Superior temporal gyrus (tissue), 1 donor: ENCODE data around the gene NPAS3.

Experiments used
- DNase-seq: peaks from one replicate; pipeline ENCODE4 v3.0.0-alpha.2; 2016; ENCODE audit errors: extremely low spot score

Gene NPAS3

GRCh38 chr14:33553706-33554278, 615.1 kb downstream of the NPAS3 start:
- no peak for DNase-seq

GRCh38 chr14:33554988-33555387, 616.3 kb downstream of the NPAS3 start:
- DNase-seq, result peak; percentile 32

GRCh38 chr14:33555710-33556350, 617.2 kb downstream of the NPAS3 start:
- DNase-seq, result no peak

- DNase-seq, result no peak
Measured at GRCh38 chr14:33556382-33557121, 617.9 kb downstream of the NPAS3 start.

GRCh38 chr14:33560718-33561431, 622.2 kb downstream of the NPAS3 start:
- no peak for DNase-seq

- DNase-seq, result no peak
Measured at GRCh38 chr14:33561488-33562175, 623.0 kb downstream of the NPAS3 start.

GRCh38 chr14:33563191-33563900, 624.7 kb downstream of the NPAS3 start:
- no peak for DNase-seq

- DNase-seq, result no peak
Measured at GRCh38 chr14:33563901-33564197, 625.2 kb downstream of the NPAS3 start.

- no peak for DNase-seq
Measured at GRCh38 chr14:33564774-33565630, 626.3 kb downstream of the NPAS3 start.

- DNase-seq, result no peak
Measured at GRCh38 chr14:33566082-33566481, 627.4 kb downstream of the NPAS3 start.

GRCh38 chr14:33567023-33567728, 628.5 kb downstream of the NPAS3 start:
- peak; percentile 23 for DNase-seq

GRCh38 chr14:33567731-33568130, 629.1 kb downstream of the NPAS3 start:
- peak; percentile 53 for DNase-seq

- peak; percentile 30 for DNase-seq
Measured at GRCh38 chr14:33568935-33569579, 630.4 kb downstream of the NPAS3 start.

- peak; percentile 54 for DNase-seq
Measured at GRCh38 chr14:33569821-33570687, 631.4 kb downstream of the NPAS3 start.

- peak; percentile 50 for DNase-seq
Measured at GRCh38 chr14:33570694-33571310, 632.1 kb downstream of the NPAS3 start.

GRCh38 chr14:33573301-33573880, 634.7 kb downstream of the NPAS3 start:
- DNase-seq, result no peak

- no peak for DNase-seq
Measured at GRCh38 chr14:33576014-33576413, 637.3 kb downstream of the NPAS3 start.
